ENCODE data around the gene MS4A6E.
"Not testable (repeated sequence)": the region's sequence is repeated elsewhere in the genome, so short reads cannot be mapped to it uniquely, and the experiment has no call there.

MS4A6E gene

DNA sequence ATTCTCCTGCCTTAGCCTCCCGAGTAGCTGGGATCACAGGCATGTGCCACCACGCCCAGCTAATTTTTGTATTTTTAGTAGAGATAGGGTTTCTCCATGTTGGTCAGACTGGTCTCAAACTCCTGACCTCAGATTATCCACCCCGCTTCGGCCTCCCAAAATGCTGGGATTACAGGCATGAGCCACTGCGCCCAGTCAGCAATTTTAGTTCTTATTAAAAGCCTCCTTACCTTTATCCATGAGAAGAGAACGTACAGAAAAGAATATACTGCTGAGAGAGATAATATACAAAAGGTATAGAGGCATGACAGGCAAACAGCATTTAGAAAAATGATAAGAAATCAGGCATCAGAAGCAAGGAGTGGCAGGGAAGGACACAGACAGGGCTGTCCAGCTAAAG, 25.2 kb upstream of the MS4A6E start:
- H3K4ac ChIP-seq (ENCODE audit: low read depth in 1 of 2, low read length in 2 of 2); H2BK15ac ChIP-seq (ENCODE audit: low read depth, poor library complexity, severe bottlenecking); H2BK120ac ChIP-seq (ENCODE audit: low read depth, low read length); H3K23ac ChIP-seq (ENCODE audit: low read length in 2 of 2); H2AK5ac ChIP-seq (ENCODE audit: low read length, severe bottlenecking); H3K79me1 ChIP-seq (replicated peaks; ENCODE audit: low read length, poor library complexity, severe bottlenecking); H3K9me3 ChIP-seq (ENCODE audit: control insufficient read depth, low read length); H3K27ac ChIP-seq (ENCODE audit: low read length, poor library complexity, severe bottlenecking); H2BK5ac ChIP-seq (ENCODE audit: low read depth, low read length, poor library complexity, severe bottlenecking); H3K18ac ChIP-seq (ENCODE audit: low read depth in 1 of 2, low read length in 2 of 2); H4K91ac ChIP-seq (ENCODE audit: low read length); H3K36me3 ChIP-seq (ENCODE audit: control insufficient read depth in 1 of 2, insufficient read depth in 2 of 2, low read depth in 1 of 2, low read length in 2 of 2); H3K14ac ChIP-seq (ENCODE audit: low read length in 2 of 2); DNase-seq; H3K27me3 ChIP-seq (ENCODE audit: control insufficient read depth in 1 of 2, insufficient read depth in 1 of 2, low read length in 2 of 2); H2AFZ ChIP-seq (ENCODE audit: low read depth, low read length); H3K4me1 ChIP-seq (ENCODE audit: control insufficient read depth, insufficient read depth, low read depth, low read length); H3K4me2 ChIP-seq (ENCODE audit: low read length, poor library complexity, severe bottlenecking); H3K9ac ChIP-seq (ENCODE audit: low read length); H3K4me3 ChIP-seq (ENCODE audit: insufficient read depth in 1 of 2, low read depth in 1 of 2, low read length in 2 of 2); H4K8ac ChIP-seq (ENCODE audit: low read length); H2BK12ac ChIP-seq (ENCODE audit: low read length in 2 of 2): not testable (repeated sequence)
- 95% methylated on average over 3 of the region's 6 CpGs for WGBS

DNA sequence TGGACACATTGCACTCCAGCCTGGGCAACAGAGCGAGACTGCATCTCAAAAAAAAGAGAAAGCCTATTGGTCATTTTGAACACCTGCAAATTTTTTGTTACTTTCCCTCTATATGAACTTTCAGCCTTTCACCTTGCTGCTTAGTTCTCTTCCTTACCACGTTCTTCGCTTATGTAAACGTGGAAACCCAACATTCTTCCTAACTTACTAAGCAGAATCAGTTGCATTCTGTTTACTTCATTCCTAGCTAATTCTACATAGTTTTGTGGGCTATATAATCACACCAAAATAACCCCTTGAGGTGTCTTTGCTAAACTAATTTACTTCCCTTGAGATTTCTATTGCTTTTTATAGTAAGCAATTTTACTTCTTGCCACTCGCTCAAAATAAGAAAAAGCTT, 23.4 kb upstream of the MS4A6E start:
- H2AK5ac ChIP-seq (ENCODE audit: low read length, severe bottlenecking) = no peak overlapping the region
- H3K4ac ChIP-seq (ENCODE audit: low read depth in 1 of 2, low read length in 2 of 2) = no peak overlapping the region
- H3K9me3 ChIP-seq (ENCODE audit: control insufficient read depth, low read length) = no peaks in the 10 kb centered on the region
- H3K9ac ChIP-seq (ENCODE audit: low read length) = no peak overlapping the region
- H4K8ac ChIP-seq (ENCODE audit: low read length) = no peak overlapping the region
- WGBS = 18% methylated on average over 4 of the region's 5 CpGs
- no peak overlapping the region for H3K18ac ChIP-seq (ENCODE audit: low read depth in 1 of 2, low read length in 2 of 2)
- H3K4me1 ChIP-seq (ENCODE audit: control insufficient read depth, insufficient read depth, low read depth, low read length) = peaks cover 2% of the 10 kb centered on the region
- H4K91ac ChIP-seq (ENCODE audit: low read length) = no peak overlapping the region
- no peak overlapping the region for H2AFZ ChIP-seq (ENCODE audit: low read depth, low read length)
- H3K23ac ChIP-seq (ENCODE audit: low read length in 2 of 2) = no peak overlapping the region
- H3K27me3 ChIP-seq (ENCODE audit: control insufficient read depth in 1 of 2, insufficient read depth in 1 of 2, low read length in 2 of 2) = no peaks in the 10 kb centered on the region
- no peak overlapping the region for H2BK12ac ChIP-seq (ENCODE audit: low read length in 2 of 2)
- H2BK120ac ChIP-seq (ENCODE audit: low read depth, low read length) = no peak overlapping the region
- H2BK5ac ChIP-seq (ENCODE audit: low read depth, low read length, poor library complexity, severe bottlenecking) = no peak overlapping the region
- peak; percentile 63 for DNase-seq
- H3K27ac ChIP-seq (ENCODE audit: low read length, poor library complexity, severe bottlenecking) = no peak overlapping the region
- H3K79me1 ChIP-seq (replicated peaks; ENCODE audit: low read length, poor library complexity, severe bottlenecking) = no peaks in the 10 kb centered on the region
- H3K4me3 ChIP-seq (ENCODE audit: insufficient read depth in 1 of 2, low read depth in 1 of 2, low read length in 2 of 2) = no peak overlapping the region
- H3K14ac ChIP-seq (ENCODE audit: low read length in 2 of 2) = no peak overlapping the region
- H2BK15ac ChIP-seq (ENCODE audit: low read depth, poor library complexity, severe bottlenecking) = no peak overlapping the region
- H3K4me2 ChIP-seq (ENCODE audit: low read length, poor library complexity, severe bottlenecking) = no peak overlapping the region
- no peaks in the 10 kb centered on the region for H3K36me3 ChIP-seq (ENCODE audit: control insufficient read depth in 1 of 2, insufficient read depth in 2 of 2, low read depth in 1 of 2, low read length in 2 of 2)

DNA sequence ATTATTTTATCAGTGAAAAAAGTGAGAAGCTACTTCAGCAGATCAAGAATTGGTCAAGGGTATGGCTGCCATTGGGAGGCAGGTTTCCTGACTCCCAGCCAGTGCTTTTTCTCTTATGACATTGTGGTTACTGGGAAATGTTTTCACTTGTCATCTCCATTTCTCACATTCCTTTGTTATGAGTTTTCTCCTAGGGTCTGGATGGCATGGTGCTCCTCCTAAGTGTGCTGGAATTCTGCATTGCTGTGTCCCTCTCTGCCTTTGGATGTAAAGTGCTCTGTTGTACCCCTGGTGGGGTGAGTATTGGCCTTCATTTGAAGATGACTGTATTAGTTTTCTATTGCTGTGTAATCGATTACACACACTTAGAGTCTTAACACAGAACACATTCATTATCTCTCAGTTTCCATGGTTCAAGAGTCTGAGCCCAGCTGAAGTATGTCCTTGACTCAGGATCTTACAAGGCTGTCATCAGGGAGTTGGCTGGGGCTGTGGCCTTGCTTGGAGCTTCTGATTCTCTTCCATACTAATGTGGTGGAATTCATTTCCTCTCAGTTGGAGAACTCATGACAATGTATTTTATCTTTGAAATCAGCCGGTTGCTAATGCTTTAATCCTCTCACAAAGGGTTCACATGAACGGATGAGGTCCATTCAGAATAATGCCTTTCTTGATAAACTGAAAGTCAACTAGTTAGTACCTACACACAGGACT, 21.0 kb upstream of the MS4A6E start:
- no peaks in the 10 kb centered on the region for H3K36me3 ChIP-seq (ENCODE audit: control insufficient read depth in 1 of 2, insufficient read depth in 2 of 2, low read depth in 1 of 2, low read length in 2 of 2)
- WGBS = 42% methylated on average over 2 of the region's 3 CpGs

DNA sequence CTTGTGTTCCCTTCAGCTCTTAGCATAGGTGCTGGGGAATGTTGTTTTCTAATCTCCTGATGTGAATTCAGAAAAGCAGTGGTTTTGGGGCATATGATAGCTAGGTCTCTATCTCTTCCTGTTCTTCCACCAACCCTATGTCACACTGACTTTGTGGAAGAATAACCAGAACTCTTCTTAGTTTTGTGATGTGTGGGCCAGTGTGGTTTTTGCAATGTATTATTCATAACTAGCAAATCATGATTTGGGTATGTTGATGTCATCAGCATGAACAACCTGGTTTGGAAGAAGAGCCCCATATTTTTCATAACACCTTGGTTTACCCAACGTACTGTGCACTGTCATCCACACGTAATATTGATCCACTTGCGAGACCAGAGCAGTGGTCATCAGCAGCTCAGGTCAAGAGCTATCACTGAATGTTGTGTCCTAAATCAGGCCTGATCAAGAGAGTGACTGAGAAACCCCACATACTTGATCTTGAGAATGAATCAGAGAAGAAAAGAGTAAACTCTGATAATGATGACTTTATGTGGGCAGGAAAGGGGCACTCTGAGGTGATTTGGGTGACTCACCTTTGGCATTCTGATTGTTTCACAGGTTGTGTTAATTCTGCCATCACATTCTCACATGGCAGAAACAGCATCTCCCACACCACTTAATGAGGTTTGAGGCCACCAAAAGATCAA, 19.4 kb upstream of the MS4A6E start:
- no peaks in the 10 kb centered on the region for H3K27me3 ChIP-seq (ENCODE audit: control insufficient read depth in 1 of 2, insufficient read depth in 1 of 2, low read length in 2 of 2)
- H2AK5ac ChIP-seq (ENCODE audit: low read length, severe bottlenecking) = peak overlapping the region; percentile 85
- no peak overlapping the region for H3K14ac ChIP-seq (ENCODE audit: low read length in 2 of 2)
- no peak overlapping the region for H3K9ac ChIP-seq (ENCODE audit: low read length)
- no peak overlapping the region for H2BK120ac ChIP-seq (ENCODE audit: low read depth, low read length)
- 87% methylated on average over 3 of the region's 3 CpGs for WGBS
- H3K4me3 ChIP-seq (ENCODE audit: insufficient read depth in 1 of 2, low read depth in 1 of 2, low read length in 2 of 2) = no peak overlapping the region
- no peak overlapping the region for H3K4me2 ChIP-seq (ENCODE audit: low read length, poor library complexity, severe bottlenecking)
- H2AFZ ChIP-seq (ENCODE audit: low read depth, low read length) = no peak overlapping the region
- no peaks in the 10 kb centered on the region for H3K9me3 ChIP-seq (ENCODE audit: control insufficient read depth, low read length)
- H3K4ac ChIP-seq (ENCODE audit: low read depth in 1 of 2, low read length in 2 of 2) = no peak overlapping the region
- H2BK12ac ChIP-seq (ENCODE audit: low read length in 2 of 2) = no peak overlapping the region
- H3K79me1 ChIP-seq (replicated peaks; ENCODE audit: low read length, poor library complexity, severe bottlenecking) = no peaks in the 10 kb centered on the region
- no peak for DNase-seq
- H4K91ac ChIP-seq (ENCODE audit: low read length) = no peak overlapping the region
- H3K23ac ChIP-seq (ENCODE audit: low read length in 2 of 2) = no peak overlapping the region
- no peak overlapping the region for H4K8ac ChIP-seq (ENCODE audit: low read length)
- no peak overlapping the region for H2BK15ac ChIP-seq (ENCODE audit: low read depth, poor library complexity, severe bottlenecking)
- H3K36me3 ChIP-seq (ENCODE audit: control insufficient read depth in 1 of 2, insufficient read depth in 2 of 2, low read depth in 1 of 2, low read length in 2 of 2) = no peaks in the 10 kb centered on the region
- H2BK5ac ChIP-seq (ENCODE audit: low read depth, low read length, poor library complexity, severe bottlenecking) = no peak overlapping the region
- peaks cover 2% of the 10 kb centered on the region for H3K4me1 ChIP-seq (ENCODE audit: control insufficient read depth, insufficient read depth, low read depth, low read length)
- H3K18ac ChIP-seq (ENCODE audit: low read depth in 1 of 2, low read length in 2 of 2) = no peak overlapping the region
- H3K27ac ChIP-seq (ENCODE audit: low read length, poor library complexity, severe bottlenecking) = no peak overlapping the region

More for the DNA sequence above, 21.0 kb upstream of the MS4A6E start:
- Histone ChIP-seq H3K14ac (ENCODE audit: low read length in 2 of 2) (no peak overlapping the region), H3K23ac (ENCODE audit: low read length in 2 of 2) (no peak overlapping the region), H4K8ac (ENCODE audit: low read length) (no peak overlapping the region), H3K18ac (ENCODE audit: low read depth in 1 of 2, low read length in 2 of 2) (no peak overlapping the region), H2BK120ac (ENCODE audit: low read depth, low read length) (no peak overlapping the region), H2BK12ac (ENCODE audit: low read length in 2 of 2) (no peak overlapping the region), H2BK15ac (ENCODE audit: low read depth, poor library complexity, severe bottlenecking) (no peak overlapping the region), H2BK5ac (ENCODE audit: low read depth, low read length, poor library complexity, severe bottlenecking) (no peak overlapping the region), H3K4ac (ENCODE audit: low read depth in 1 of 2, low read length in 2 of 2) (no peak overlapping the region), H3K9me3 (ENCODE audit: control insufficient read depth, low read length) (no peaks in the 10 kb centered on the region), H3K9ac (ENCODE audit: low read length) (no peak overlapping the region), H3K27me3 (ENCODE audit: control insufficient read depth in 1 of 2, insufficient read depth in 1 of 2, low read length in 2 of 2) (no peaks in the 10 kb centered on the region), H3K79me1 (replicated peaks; ENCODE audit: low read length, poor library complexity, severe bottlenecking) (no peaks in the 10 kb centered on the region), H3K4me1 (ENCODE audit: control insufficient read depth, insufficient read depth, low read depth, low read length) (peaks cover 2% of the 10 kb centered on the region), H2AFZ (ENCODE audit: low read depth, low read length) (no peak overlapping the region), H4K91ac (ENCODE audit: low read length) (no peak overlapping the region), H3K4me3 (ENCODE audit: insufficient read depth in 1 of 2, low read depth in 1 of 2, low read length in 2 of 2) (no peak overlapping the region), H3K4me2 (ENCODE audit: low read length, poor library complexity, severe bottlenecking) (no peak overlapping the region), H3K27ac (ENCODE audit: low read length, poor library complexity, severe bottlenecking) (peak overlapping the region; percentile 64), H2AK5ac (ENCODE audit: low read length, severe bottlenecking) (peak overlapping the region; percentile 80)
- DNase-seq = peak; percentile 85
